SK-N-SH (cell line): ENCODE measurements around the gene FNDC3B.

Experiments
- EZH2phosphoT487 ChIP-seq: fragments of 200-600 bp; sonication (generic); IDR thresholded peaks from 2 replicates; pipeline ENCODE4 v1.6.1; 2017; ENCODE audit warnings: low read depth, mixed run types, mild to moderate bottlenecking, antibody characterized with exemption, moderate library complexity, borderline replicate concordance
- GABPA ChIP-seq: IDR thresholded peaks from 2 replicates; pipeline ENCODE4 v1.4.0; 2012; ENCODE audit warnings: low read depth, mild to moderate bottlenecking
- JUND ChIP-seq: IDR thresholded peaks from 2 replicates; pipeline ENCODE4 v1.4.0; 2012
- POLR2AphosphoS5 ChIP-seq: IDR thresholded peaks from 2 replicates; pipeline ENCODE4 v1.6.1; 2012; ENCODE audit warnings: low read depth, low read length
- TAF1 ChIP-seq: IDR thresholded peaks from 2 replicates; pipeline ENCODE4 v1.6.1; 2012; ENCODE audit warnings: low read depth, mild to moderate bottlenecking, low read length, moderate library complexity, borderline replicate concordance
- TEAD4 ChIP-seq: IDR thresholded peaks from 2 replicates; pipeline ENCODE4 v1.4.0; 2012; ENCODE audit warnings: mild to moderate bottlenecking, borderline replicate concordance; ENCODE audit not compliant: insufficient read depth
- TF ChIP-seq, protein P1 (sequence below): fragments of 200-600 bp; sonication (generic); IDR thresholded peaks from 2 replicates; pipeline ENCODE4 v1.6.1; 2017; ENCODE audit warnings: antibody characterized with exemption, mild to moderate bottlenecking, moderate library complexity
- TF ChIP-seq, protein P2 (sequence below): fragments of 150-350 bp; IDR thresholded peaks from 2 replicates; pipeline ENCODE4 v1.6.1; 2017; ENCODE audit warnings: antibody characterized with exemption, low read length, low read depth, borderline replicate concordance
- TF ChIP-seq, protein P3 (sequence below): IDR thresholded peaks from 2 replicates; pipeline ENCODE4 v1.6.1; 2012; ENCODE audit warnings: mild to moderate bottlenecking, low read depth, low read length, moderate library complexity
- TF ChIP-seq, protein P4 (sequence below): IDR thresholded peaks from 2 replicates; pipeline ENCODE4 v1.4.0; 2012; ENCODE audit warnings: low read depth

DNA sequence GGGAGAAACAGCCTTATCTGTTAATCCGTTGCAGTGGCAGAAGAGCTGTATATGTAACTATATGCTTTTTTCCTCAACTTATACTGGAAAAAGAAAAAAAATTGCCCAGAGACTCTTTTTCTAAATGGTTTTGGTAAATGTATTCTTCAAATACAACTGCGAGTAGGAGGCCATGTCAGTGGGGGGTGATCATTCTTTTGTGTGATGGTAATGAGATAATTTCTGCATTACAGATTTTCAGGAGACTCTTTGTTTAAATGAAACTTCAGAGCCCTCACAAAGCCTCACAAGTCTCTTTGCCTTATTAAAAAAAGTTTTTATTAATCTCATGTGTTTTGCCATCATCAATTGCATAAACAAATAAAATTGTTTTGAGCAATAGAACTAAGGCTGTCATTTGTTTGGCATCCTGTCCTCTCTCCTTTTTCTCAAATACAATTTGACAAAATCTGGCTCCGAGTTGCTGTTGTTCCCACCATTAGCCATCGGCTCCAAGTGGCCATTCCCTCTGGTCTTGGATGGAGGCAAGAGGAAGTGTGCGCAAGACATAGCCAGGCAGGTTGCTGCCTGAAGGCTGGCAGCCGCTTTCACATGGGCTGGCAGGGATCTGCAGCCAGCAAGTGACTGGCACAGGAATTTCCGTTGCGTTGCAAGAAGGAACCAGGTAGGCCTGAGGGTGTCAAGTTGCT lies 116.7 kb downstream of the FNDC3B start:
- TF ChIP-seq GABPA (no peak), EZH2phosphoT487 (no peak), TEAD4 (no peak), POLR2AphosphoS5 (no peak), TAF1 (no peak), JUND (no peak)
- TF ChIP-seq, protein P1, sequence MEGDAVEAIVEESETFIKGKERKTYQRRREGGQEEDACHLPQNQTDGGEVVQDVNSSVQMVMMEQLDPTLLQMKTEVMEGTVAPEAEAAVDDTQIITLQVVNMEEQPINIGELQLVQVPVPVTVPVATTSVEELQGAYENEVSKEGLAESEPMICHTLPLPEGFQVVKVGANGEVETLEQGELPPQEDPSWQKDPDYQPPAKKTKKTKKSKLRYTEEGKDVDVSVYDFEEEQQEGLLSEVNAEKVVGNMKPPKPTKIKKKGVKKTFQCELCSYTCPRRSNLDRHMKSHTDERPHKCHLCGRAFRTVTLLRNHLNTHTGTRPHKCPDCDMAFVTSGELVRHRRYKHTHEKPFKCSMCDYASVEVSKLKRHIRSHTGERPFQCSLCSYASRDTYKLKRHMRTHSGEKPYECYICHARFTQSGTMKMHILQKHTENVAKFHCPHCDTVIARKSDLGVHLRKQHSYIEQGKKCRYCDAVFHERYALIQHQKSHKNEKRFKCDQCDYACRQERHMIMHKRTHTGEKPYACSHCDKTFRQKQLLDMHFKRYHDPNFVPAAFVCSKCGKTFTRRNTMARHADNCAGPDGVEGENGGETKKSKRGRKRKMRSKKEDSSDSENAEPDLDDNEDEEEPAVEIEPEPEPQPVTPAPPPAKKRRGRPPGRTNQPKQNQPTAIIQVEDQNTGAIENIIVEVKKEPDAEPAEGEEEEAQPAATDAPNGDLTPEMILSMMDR = no peak
- TF ChIP-seq, protein P2, sequence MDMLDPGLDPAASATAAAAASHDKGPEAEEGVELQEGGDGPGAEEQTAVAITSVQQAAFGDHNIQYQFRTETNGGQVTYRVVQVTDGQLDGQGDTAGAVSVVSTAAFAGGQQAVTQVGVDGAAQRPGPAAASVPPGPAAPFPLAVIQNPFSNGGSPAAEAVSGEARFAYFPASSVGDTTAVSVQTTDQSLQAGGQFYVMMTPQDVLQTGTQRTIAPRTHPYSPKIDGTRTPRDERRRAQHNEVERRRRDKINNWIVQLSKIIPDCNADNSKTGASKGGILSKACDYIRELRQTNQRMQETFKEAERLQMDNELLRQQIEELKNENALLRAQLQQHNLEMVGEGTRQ = no peak
- TF ChIP-seq, protein P3, sequence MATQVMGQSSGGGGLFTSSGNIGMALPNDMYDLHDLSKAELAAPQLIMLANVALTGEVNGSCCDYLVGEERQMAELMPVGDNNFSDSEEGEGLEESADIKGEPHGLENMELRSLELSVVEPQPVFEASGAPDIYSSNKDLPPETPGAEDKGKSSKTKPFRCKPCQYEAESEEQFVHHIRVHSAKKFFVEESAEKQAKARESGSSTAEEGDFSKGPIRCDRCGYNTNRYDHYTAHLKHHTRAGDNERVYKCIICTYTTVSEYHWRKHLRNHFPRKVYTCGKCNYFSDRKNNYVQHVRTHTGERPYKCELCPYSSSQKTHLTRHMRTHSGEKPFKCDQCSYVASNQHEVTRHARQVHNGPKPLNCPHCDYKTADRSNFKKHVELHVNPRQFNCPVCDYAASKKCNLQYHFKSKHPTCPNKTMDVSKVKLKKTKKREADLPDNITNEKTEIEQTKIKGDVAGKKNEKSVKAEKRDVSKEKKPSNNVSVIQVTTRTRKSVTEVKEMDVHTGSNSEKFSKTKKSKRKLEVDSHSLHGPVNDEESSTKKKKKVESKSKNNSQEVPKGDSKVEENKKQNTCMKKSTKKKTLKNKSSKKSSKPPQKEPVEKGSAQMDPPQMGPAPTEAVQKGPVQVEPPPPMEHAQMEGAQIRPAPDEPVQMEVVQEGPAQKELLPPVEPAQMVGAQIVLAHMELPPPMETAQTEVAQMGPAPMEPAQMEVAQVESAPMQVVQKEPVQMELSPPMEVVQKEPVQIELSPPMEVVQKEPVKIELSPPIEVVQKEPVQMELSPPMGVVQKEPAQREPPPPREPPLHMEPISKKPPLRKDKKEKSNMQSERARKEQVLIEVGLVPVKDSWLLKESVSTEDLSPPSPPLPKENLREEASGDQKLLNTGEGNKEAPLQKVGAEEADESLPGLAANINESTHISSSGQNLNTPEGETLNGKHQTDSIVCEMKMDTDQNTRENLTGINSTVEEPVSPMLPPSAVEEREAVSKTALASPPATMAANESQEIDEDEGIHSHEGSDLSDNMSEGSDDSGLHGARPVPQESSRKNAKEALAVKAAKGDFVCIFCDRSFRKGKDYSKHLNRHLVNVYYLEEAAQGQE = no peak
- TF ChIP-seq, protein P4, sequence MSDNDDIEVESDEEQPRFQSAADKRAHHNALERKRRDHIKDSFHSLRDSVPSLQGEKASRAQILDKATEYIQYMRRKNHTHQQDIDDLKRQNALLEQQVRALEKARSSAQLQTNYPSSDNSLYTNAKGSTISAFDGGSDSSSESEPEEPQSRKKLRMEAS = no peak
